HepG2 (cell line): ENCODE measurements around the gene HMCN1. TPM values are rescaled to one million over a fixed set of nuclear protein-coding genes. Genes with fewer than 3 reads are reported as not detected.

Experiments
- ATF3 ChIP-seq: sonication (generic); formaldehyde crosslinking; IDR thresholded peaks from 2 replicates; pipeline ENCODE4 v1.4.0; 2020; ENCODE audit warnings: missing genetic modification reagents
- BORCS8-MEF2B ChIP-seq: sonication (generic); formaldehyde crosslinking; IDR thresholded peaks from 2 replicates; pipeline ENCODE4 v1.8.0; 2022; ENCODE audit warnings: mild to moderate bottlenecking, missing genetic modification reagents
- CTCF ChIP-seq: sonication (generic); formaldehyde crosslinking; IDR thresholded peaks from 2 replicates; pipeline ENCODE4 v1.5.0; 2020; ENCODE audit warnings: mild to moderate bottlenecking, missing genetic modification reagents, moderate library complexity
- EZH2 ChIP-seq: conservative IDR thresholded peaks from 2 replicates; pipeline ENCODE4 v1.6.1; 2012; ENCODE audit warnings: mild to moderate bottlenecking, low read depth, low read length, moderate library complexity
- KDM4B ChIP-seq: sonication (generic); formaldehyde crosslinking; IDR thresholded peaks from 2 replicates; pipeline ENCODE4 v1.4.0; 2020; ENCODE audit warnings: missing genetic modification reagents
- PAWR ChIP-seq: sonication (generic); formaldehyde crosslinking; IDR thresholded peaks from 2 replicates; pipeline ENCODE4 v1.4.0; 2020; ENCODE audit warnings: missing genetic modification reagents, mild to moderate bottlenecking, borderline replicate concordance
- RXRA ChIP-seq: sonication (generic); formaldehyde crosslinking; IDR thresholded peaks from 2 replicates; pipeline ENCODE4 v1.5.1; 2020; ENCODE audit warnings: missing genetic modification reagents
- STAG1 ChIP-seq: sonication (generic); formaldehyde crosslinking; IDR thresholded peaks from 2 replicates; pipeline ENCODE4 v1.4.0; 2020; ENCODE audit warnings: missing genetic modification reagents
- WIZ ChIP-seq: sonication (generic); formaldehyde crosslinking; IDR thresholded peaks from 2 replicates; pipeline ENCODE4 v1.5.1; 2020; ENCODE audit warnings: mild to moderate bottlenecking, missing genetic modification reagents
- ZHX2 ChIP-seq, 2 experiments: sonication (generic) in 1 of 2; formaldehyde crosslinking in 1 of 2; IDR thresholded peaks; 2 replicates each; pipeline versions ENCODE4 v1.6.1 to v1.9.0; 2014 to 2022; ENCODE audit warnings: antibody characterized with exemption in 1 of 2, borderline replicate concordance in 1 of 2, inconsistent platforms in 1 of 2, low read depth in 1 of 2, missing genetic modification reagents in 1 of 2
- ZNF225 ChIP-seq: sonication (generic); formaldehyde crosslinking; IDR thresholded peaks from 2 replicates; pipeline ENCODE4 v1.4.0; 2020; ENCODE audit warnings: mild to moderate bottlenecking, missing genetic modification reagents
- ZNF605 ChIP-seq: sonication (generic); formaldehyde crosslinking; IDR thresholded peaks from 2 replicates; pipeline ENCODE4 v1.8.0; 2022; ENCODE audit warnings: mild to moderate bottlenecking, missing genetic modification reagents
- ZNF619 ChIP-seq: sonication (generic); formaldehyde crosslinking; IDR thresholded peaks from 2 replicates; pipeline ENCODE4 v1.4.0; 2020; ENCODE audit warnings: mild to moderate bottlenecking, missing genetic modification reagents
- ZNF629 ChIP-seq: sonication (generic); formaldehyde crosslinking; conservative IDR thresholded peaks from 2 replicates; pipeline ENCODE4 v1.5.0; 2020; ENCODE audit warnings: missing genetic modification reagents
- ZNF678 ChIP-seq: sonication (generic); formaldehyde crosslinking; IDR thresholded peaks from 2 replicates; pipeline ENCODE4 v1.4.0; 2020; ENCODE audit warnings: mild to moderate bottlenecking, missing genetic modification reagents
- polyA plus RNA-seq, 8 experiments: library from polyadenylated mRNA; depleted of rRNA in 3 of 8; stranded (reverse) in 7 of 8; unstranded in 1 of 8; fragments of >200 nt; fragmentation: Illumina TruSeq in 4 of 8; extraction: Trizol in 4 of 8; gene quantifications; 2 replicates each; pipeline versions ENCODE4 v1.2.1 to v1.2.3, GENCODE V29; 2011 to 2016; ENCODE audit warnings: low read depth in 4 of 8, missing spikeins in 1 of 8, mixed read lengths in 1 of 8; ENCODE audit not compliant: insufficient read depth in 1 of 8
- total RNA-seq, 5 experiments: library from RNA; depleted of rRNA; stranded (reverse); fragments of >200 nt; fragmentation: Illumina TruSeq; extraction: Trizol; gene quantifications; 2 replicates each; pipeline ENCODE4 v1.2.3, GENCODE V29; 2016; ENCODE audit warnings: low read depth in 1 of 5
- TF ChIP-seq, protein P1 (sequence below): sonication (generic); formaldehyde crosslinking; IDR thresholded peaks from 2 replicates; pipeline ENCODE4 v1.4.0; 2020; ENCODE audit warnings: low read depth, missing genetic modification reagents

HMCN1 gene
- total and polyA plus RNA-seq, 2 of the 13 experiments (the other 11 are each of a cell fraction or from before 2014, with no cell fraction given): 0.03 TPM; not detected in 1

DNA sequence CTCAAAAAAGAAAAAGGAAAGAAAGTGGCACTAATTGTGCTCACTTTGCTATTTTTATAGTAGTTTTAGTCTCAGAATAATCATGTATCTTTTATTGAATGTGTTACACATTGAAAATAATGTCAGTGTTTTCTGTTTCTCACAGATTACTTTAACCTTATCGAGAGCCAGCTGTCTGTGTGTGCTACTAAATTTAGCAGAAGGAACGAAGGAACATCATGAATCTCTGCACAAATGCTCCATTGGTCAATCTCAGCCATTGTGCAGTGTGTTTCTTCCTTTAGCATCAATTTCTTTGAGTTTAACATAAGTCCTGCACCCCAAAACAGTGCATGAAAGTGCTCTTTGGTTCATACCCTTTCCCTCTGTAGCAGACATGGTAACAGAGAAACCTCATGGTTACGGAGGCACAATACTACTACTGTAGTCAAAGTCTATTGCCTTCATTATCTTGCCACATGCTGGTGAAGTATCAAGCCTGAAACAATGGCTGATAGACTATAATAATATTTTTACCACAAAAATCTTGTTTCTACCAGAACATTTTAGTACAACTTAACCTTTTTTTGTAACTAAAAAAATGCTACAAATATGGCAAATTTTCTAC lies 310.0 kb downstream of the HMCN1 start (continued):
- TF ChIP-seq ZHX2 (IDR thresholded peaks at IDR 0.05; ENCODE audit: low read depth): no peak
- no peak for TF ChIP-seq ZHX2 (CRISPR knock-in tag; IDR thresholded peaks at IDR 0.05; ENCODE audit: borderline replicate concordance)
- no peak for TF ChIP-seq ATF3 (CRISPR knock-in tag)
- TF ChIP-seq, protein P1, sequence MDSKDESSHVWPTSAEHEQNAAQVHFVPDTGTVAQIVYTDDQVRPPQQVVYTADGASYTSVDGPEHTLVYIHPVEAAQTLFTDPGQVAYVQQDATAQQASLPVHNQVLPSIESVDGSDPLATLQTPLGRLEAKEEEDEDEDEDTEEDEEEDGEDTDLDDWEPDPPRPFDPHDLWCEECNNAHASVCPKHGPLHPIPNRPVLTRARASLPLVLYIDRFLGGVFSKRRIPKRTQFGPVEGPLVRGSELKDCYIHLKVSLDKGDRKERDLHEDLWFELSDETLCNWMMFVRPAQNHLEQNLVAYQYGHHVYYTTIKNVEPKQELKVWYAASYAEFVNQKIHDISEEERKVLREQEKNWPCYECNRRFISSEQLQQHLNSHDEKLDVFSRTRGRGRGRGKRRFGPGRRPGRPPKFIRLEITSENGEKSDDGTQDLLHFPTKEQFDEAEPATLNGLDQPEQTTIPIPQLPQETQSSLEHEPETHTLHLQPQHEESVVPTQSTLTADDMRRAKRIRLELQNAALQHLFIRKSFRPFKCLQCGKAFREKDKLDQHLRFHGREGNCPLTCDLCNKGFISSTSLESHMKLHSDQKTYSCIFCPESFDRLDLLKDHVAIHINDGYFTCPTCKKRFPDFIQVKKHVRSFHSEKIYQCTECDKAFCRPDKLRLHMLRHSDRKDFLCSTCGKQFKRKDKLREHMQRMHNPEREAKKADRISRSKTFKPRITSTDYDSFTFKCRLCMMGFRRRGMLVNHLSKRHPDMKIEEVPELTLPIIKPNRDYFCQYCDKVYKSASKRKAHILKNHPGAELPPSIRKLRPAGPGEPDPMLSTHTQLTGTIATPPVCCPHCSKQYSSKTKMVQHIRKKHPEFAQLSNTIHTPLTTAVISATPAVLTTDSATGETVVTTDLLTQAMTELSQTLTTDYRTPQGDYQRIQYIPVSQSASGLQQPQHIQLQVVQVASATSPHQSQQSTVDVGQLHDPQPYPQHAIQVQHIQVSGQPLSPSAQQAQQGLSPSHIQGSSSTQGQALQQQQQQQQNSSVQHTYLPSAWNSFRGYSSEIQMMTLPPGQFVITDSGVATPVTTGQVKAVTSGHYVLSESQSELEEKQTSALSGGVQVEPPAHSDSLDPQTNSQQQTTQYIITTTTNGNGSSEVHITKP: no peak
- no peak for TF ChIP-seq KDM4B (CRISPR knock-in tag)
- TF ChIP-seq ZNF678 (CRISPR knock-in tag): no peak
- no peak for TF ChIP-seq BORCS8-MEF2B
- TF ChIP-seq ZNF605 (CRISPR knock-in tag): no peak
- no peak for TF ChIP-seq STAG1 (CRISPR knock-in tag)
- TF ChIP-seq CTCF (CRISPR knock-in tag): no peak
- TF ChIP-seq ZNF619 (CRISPR knock-in tag): no peak
- no peak for TF ChIP-seq ZNF629 (CRISPR knock-in tag)
- TF ChIP-seq EZH2: no peak
- no peak for TF ChIP-seq RXRA (CRISPR knock-in tag)
- no peak for TF ChIP-seq ZNF225
- no peak for TF ChIP-seq WIZ (CRISPR knock-in tag)
- TF ChIP-seq PAWR (CRISPR knock-in tag): no peak
